GM19035 (cell line): ENCODE measurements around the gene SMIM15.
A peak's percentile ranks its signal among the peaks of the same experiment; 100 is the strongest.
"Not testable (repeated sequence)": the region's sequence is repeated elsewhere in the genome, so short reads cannot be mapped to it uniquely, and the experiment has no call there.

Experiments used
- ATAC-seq: cut with Tn5 transposase; IDR thresholded peaks from one replicate; pipeline ENCODE4 v1.9.1; 2021; ENCODE audit not compliant: unreplicated experiment

SMIM15 gene

GRCh38 chr5:61162010-61162831 lies at the start of gene SMIM15:
SMIM15 (minus strand) TSS chr5:61162468; CDS start chr5:61160171, 2,297 bp downstream.
- peak; percentile 98 for ATAC-seq

- ATAC-seq, result no peak
These were observed 45.6 kb upstream of the SMIM15 start for GRCh38 chr5:61207884-61208283.

- no peak for ATAC-seq
These were observed 42.7 kb upstream of the SMIM15 start for GRCh38 chr5:61205013-61205412.

GRCh38 chr5:61202213-61202612 lies 39.9 kb upstream of the SMIM15 start:
- peak; percentile 55 for ATAC-seq

GRCh38 chr5:61200582-61201155 lies 38.4 kb upstream of the SMIM15 start:
- ATAC-seq, result peak; percentile 68

GRCh38 chr5:61198606-61199005 lies 36.3 kb upstream of the SMIM15 start:
- no peak for ATAC-seq

GRCh38 chr5:61187826-61188225 lies 25.6 kb upstream of the SMIM15 start:
- not testable (repeated sequence) for ATAC-seq

- ATAC-seq, result not testable (repeated sequence)
These were observed 25.1 kb upstream of the SMIM15 start for GRCh38 chr5:61187352-61187751.

- no peak for ATAC-seq
These were observed 24.4 kb upstream of the SMIM15 start for GRCh38 chr5:61186634-61187033.

GRCh38 chr5:61184708-61185107 lies 22.4 kb upstream of the SMIM15 start:
- no peak for ATAC-seq

GRCh38 chr5:61183538-61183937 lies 21.3 kb upstream of the SMIM15 start:
- ATAC-seq, result no peak

- ATAC-seq, result no peak
These were observed 20.2 kb upstream of the SMIM15 start for GRCh38 chr5:61182449-61182848.

GRCh38 chr5:61180886-61181285 lies 18.6 kb upstream of the SMIM15 start:
- ATAC-seq, result no peak

- no peak for ATAC-seq
These were observed 16.4 kb upstream of the SMIM15 start for GRCh38 chr5:61178702-61179101.

- ATAC-seq, result peak; percentile 77
These were observed 15.4 kb upstream of the SMIM15 start for GRCh38 chr5:61177716-61178115.

- ATAC-seq, result no peak
These were observed 14.8 kb upstream of the SMIM15 start for GRCh38 chr5:61177070-61177469.

GRCh38 chr5:61176631-61177030 lies 14.4 kb upstream of the SMIM15 start:
- no peak for ATAC-seq

- no peak for ATAC-seq
These were observed 9.2 kb upstream of the SMIM15 start for GRCh38 chr5:61171479-61171878.

GRCh38 chr5:61168951-61169350 lies 6.7 kb upstream of the SMIM15 start:
- ATAC-seq, result no peak

GRCh38 chr5:61167382-61167781 lies 5.1 kb upstream of the SMIM15 start:
- no peak for ATAC-seq

- ATAC-seq, result no peak
These were observed 1.6 kb upstream of the SMIM15 start for GRCh38 chr5:61163905-61164304.

GRCh38 chr5:61162832-61163567 lies 732 bp upstream of the SMIM15 start:
- ATAC-seq, result no peak
